ENCODE measurements around the gene L3MBTL3.
A peak's percentile ranks its signal among the peaks of the same experiment; 100 is the strongest.

The L3MBTL3 gene

GRCh38 chr6:130018292-130018743 lies at the start of gene L3MBTL3:
TSS of gene L3MBTL3 (plus strand) at chr6:130018581. CDS start at chr6:130042700, 24,119 bp downstream.
- peak; percentile 71 for DNase-seq (ENCODE audit: low read depth, low spot score)

GRCh38 chr6:129969064-129969463 lies 49.3 kb upstream of the L3MBTL3 start:
- DNase-seq (ENCODE audit: low read depth, low spot score): no peak

- no peak for DNase-seq (ENCODE audit: low read depth, low spot score)
These were observed 42.3 kb upstream of the L3MBTL3 start for GRCh38 chr6:129976110-129976509.

GRCh38 chr6:129978148-129978916 lies 40.0 kb upstream of the L3MBTL3 start:
- DNase-seq (ENCODE audit: low read depth, low spot score): no peak

- no peak for DNase-seq (ENCODE audit: low read depth, low spot score)
These were observed 37.6 kb upstream of the L3MBTL3 start for GRCh38 chr6:129980821-129981220.

- no peak for DNase-seq (ENCODE audit: low read depth, low spot score)
These were observed 36.8 kb upstream of the L3MBTL3 start for GRCh38 chr6:129981598-129981997.

- no peak for DNase-seq (ENCODE audit: low read depth, low spot score)
These were observed 29.0 kb upstream of the L3MBTL3 start for GRCh38 chr6:129989396-129989795.

- DNase-seq (ENCODE audit: low read depth, low spot score): no peak
These were observed 25.5 kb upstream of the L3MBTL3 start for GRCh38 chr6:129992881-129993280.

- no peak for DNase-seq (ENCODE audit: low read depth, low spot score)
These were observed 24.0 kb upstream of the L3MBTL3 start for GRCh38 chr6:129994410-129994809.

- DNase-seq (ENCODE audit: low read depth, low spot score): no peak
These were observed 22.0 kb upstream of the L3MBTL3 start for GRCh38 chr6:129996387-129996786.

- no peak for DNase-seq (ENCODE audit: low read depth, low spot score)
These were observed 17.6 kb upstream of the L3MBTL3 start for GRCh38 chr6:130000526-130001421.

- DNase-seq (ENCODE audit: low read depth, low spot score): no peak
These were observed 10.0 kb upstream of the L3MBTL3 start for GRCh38 chr6:130008236-130008873.

GRCh38 chr6:130009146-130009545 lies 9.2 kb upstream of the L3MBTL3 start:
- DNase-seq (ENCODE audit: low read depth, low spot score): no peak

GRCh38 chr6:130010387-130010786 lies 8.0 kb upstream of the L3MBTL3 start:
- DNase-seq (ENCODE audit: low read depth, low spot score): no peak

GRCh38 chr6:130012728-130013127 lies 5.7 kb upstream of the L3MBTL3 start:
- DNase-seq (ENCODE audit: low read depth, low spot score): no peak

- no peak for DNase-seq (ENCODE audit: low read depth, low spot score)
These were observed 454 bp downstream of the L3MBTL3 start for GRCh38 chr6:130018744-130019325.

GRCh38 chr6:130019326-130020072 lies 1.1 kb downstream of the L3MBTL3 start:
- no peak for DNase-seq (ENCODE audit: low read depth, low spot score)

GRCh38 chr6:130020073-130020906 lies 1.9 kb downstream of the L3MBTL3 start:
- no peak for DNase-seq (ENCODE audit: low read depth, low spot score)

- DNase-seq (ENCODE audit: low read depth, low spot score): peak; percentile 68
These were observed 2.7 kb downstream of the L3MBTL3 start for GRCh38 chr6:130020907-130021629.

All from activated CD4-positive, CD25-positive, alpha-beta regulatory T cell treated with anti-CD3 and anti-CD28 coated beads, Interleukin-2, amount 50 U/mL, for 16 hours (primary cell).